HCT116 (cell line): ENCODE measurements around the gene SLC25A52.
"Not testable (repeated sequence)": the region's sequence is repeated elsewhere in the genome, so short reads cannot be mapped to it uniquely, and the experiment has no call there.

Experiments
- CEBPB ChIP-seq: IDR thresholded peaks from 2 replicates; pipeline ENCODE4 v1.6.1; 2012; ENCODE audit warnings: low read depth
- EGR1 ChIP-seq: IDR thresholded peaks from 2 replicates; pipeline ENCODE4 v1.6.1; 2012; ENCODE audit warnings: low read depth
- EZH2 ChIP-seq: fragments of 200-600 bp; sonication (generic); IDR thresholded peaks from 2 replicates; pipeline ENCODE4 v1.6.1; 2017; ENCODE audit warnings: antibody characterized with exemption, mixed run types
- POLR2A ChIP-seq: IDR thresholded peaks from 2 replicates; pipeline ENCODE4 v1.7.0; 2011; ENCODE audit warnings: borderline replicate concordance; ENCODE audit not compliant: insufficient read depth, insufficient read length; ENCODE audit errors: extremely low read depth
- POLR2AphosphoS5 ChIP-seq: IDR thresholded peaks from 2 replicates; pipeline ENCODE4 v1.6.1; 2011; ENCODE audit warnings: mild to moderate bottlenecking, low read depth, low read length, moderate library complexity
- RAD21 ChIP-seq: IDR thresholded peaks from 2 replicates; pipeline ENCODE4 v1.6.1; 2012; ENCODE audit warnings: low read depth, mild to moderate bottlenecking
- SIN3A ChIP-seq: IDR thresholded peaks from 2 replicates; pipeline ENCODE4 v1.6.1; 2012; ENCODE audit warnings: low read depth
- SP1 ChIP-seq: IDR thresholded peaks from 2 replicates; pipeline ENCODE4 v1.6.1; 2012; ENCODE audit warnings: low read depth
- SRF ChIP-seq: IDR thresholded peaks from 2 replicates; pipeline ENCODE4 v1.6.1; 2012; ENCODE audit warnings: low read depth
- TF ChIP-seq, protein P1 (sequence below), 3 experiments: fragments of 200-600 bp in 1 of 3; sonication (generic) in 1 of 3; IDR thresholded peaks in 2 of 3; conservative IDR thresholded peaks in 1 of 3; 2 replicates each; pipeline ENCODE4 v1.5.1; 2012 to 2017; ENCODE audit warnings: low read depth in 2 of 3, low read length in 2 of 3, antibody characterized with exemption in 1 of 3, borderline replicate concordance in 1 of 3, control low read depth in 1 of 3, mild to moderate bottlenecking in 1 of 3, mixed read lengths in 1 of 3, mixed run types in 1 of 3, moderate library complexity in 1 of 3; ENCODE audit not compliant: insufficient read depth in 1 of 3
- TF ChIP-seq, protein P2 (sequence below): IDR thresholded peaks from 2 replicates; pipeline ENCODE4 v1.6.1; 2012; ENCODE audit warnings: low read depth
- TF ChIP-seq, protein P3 (sequence below): IDR thresholded peaks from 2 replicates; pipeline ENCODE4 v1.6.1; 2012

GRCh38 chr18:31799257-31799656 lies 38.6 kb upstream of the SLC25A52 start:
- not testable (repeated sequence) for TF ChIP-seq EZH2, SIN3A, RAD21, EGR1, SP1, POLR2A, CEBPB, POLR2AphosphoS5, SRF
- TF ChIP-seq, protein P1, sequence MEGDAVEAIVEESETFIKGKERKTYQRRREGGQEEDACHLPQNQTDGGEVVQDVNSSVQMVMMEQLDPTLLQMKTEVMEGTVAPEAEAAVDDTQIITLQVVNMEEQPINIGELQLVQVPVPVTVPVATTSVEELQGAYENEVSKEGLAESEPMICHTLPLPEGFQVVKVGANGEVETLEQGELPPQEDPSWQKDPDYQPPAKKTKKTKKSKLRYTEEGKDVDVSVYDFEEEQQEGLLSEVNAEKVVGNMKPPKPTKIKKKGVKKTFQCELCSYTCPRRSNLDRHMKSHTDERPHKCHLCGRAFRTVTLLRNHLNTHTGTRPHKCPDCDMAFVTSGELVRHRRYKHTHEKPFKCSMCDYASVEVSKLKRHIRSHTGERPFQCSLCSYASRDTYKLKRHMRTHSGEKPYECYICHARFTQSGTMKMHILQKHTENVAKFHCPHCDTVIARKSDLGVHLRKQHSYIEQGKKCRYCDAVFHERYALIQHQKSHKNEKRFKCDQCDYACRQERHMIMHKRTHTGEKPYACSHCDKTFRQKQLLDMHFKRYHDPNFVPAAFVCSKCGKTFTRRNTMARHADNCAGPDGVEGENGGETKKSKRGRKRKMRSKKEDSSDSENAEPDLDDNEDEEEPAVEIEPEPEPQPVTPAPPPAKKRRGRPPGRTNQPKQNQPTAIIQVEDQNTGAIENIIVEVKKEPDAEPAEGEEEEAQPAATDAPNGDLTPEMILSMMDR (IDR thresholded peaks at IDR 0.05 in 2 of 3, conservative IDR thresholded peaks at IDR 0.05 in 1 of 3; ENCODE audit: borderline replicate concordance in 1 of 3, insufficient read depth in 1 of 3, low read depth in 2 of 3, low read length in 2 of 3) = not testable (repeated sequence)
- TF ChIP-seq, protein P2, sequence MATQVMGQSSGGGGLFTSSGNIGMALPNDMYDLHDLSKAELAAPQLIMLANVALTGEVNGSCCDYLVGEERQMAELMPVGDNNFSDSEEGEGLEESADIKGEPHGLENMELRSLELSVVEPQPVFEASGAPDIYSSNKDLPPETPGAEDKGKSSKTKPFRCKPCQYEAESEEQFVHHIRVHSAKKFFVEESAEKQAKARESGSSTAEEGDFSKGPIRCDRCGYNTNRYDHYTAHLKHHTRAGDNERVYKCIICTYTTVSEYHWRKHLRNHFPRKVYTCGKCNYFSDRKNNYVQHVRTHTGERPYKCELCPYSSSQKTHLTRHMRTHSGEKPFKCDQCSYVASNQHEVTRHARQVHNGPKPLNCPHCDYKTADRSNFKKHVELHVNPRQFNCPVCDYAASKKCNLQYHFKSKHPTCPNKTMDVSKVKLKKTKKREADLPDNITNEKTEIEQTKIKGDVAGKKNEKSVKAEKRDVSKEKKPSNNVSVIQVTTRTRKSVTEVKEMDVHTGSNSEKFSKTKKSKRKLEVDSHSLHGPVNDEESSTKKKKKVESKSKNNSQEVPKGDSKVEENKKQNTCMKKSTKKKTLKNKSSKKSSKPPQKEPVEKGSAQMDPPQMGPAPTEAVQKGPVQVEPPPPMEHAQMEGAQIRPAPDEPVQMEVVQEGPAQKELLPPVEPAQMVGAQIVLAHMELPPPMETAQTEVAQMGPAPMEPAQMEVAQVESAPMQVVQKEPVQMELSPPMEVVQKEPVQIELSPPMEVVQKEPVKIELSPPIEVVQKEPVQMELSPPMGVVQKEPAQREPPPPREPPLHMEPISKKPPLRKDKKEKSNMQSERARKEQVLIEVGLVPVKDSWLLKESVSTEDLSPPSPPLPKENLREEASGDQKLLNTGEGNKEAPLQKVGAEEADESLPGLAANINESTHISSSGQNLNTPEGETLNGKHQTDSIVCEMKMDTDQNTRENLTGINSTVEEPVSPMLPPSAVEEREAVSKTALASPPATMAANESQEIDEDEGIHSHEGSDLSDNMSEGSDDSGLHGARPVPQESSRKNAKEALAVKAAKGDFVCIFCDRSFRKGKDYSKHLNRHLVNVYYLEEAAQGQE = not testable (repeated sequence)
- TF ChIP-seq, protein P3, sequence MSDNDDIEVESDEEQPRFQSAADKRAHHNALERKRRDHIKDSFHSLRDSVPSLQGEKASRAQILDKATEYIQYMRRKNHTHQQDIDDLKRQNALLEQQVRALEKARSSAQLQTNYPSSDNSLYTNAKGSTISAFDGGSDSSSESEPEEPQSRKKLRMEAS = not testable (repeated sequence)
